C4-2B (cell line): ENCODE data around the gene STXBP1.

Experiments used
- H3K27ac ChIP-seq: fragments of 450-650 bp; 2 replicates; pipeline ENCODE4 v1.5.1; 2017
- CTCF ChIP-seq: fragments of 450-650 bp; conservative IDR thresholded peaks from 2 replicates; pipeline ENCODE4 v1.5.1; 2017; ENCODE audit warnings: mild to moderate bottlenecking
- ZFX ChIP-seq: fragments of 450-650 bp; IDR thresholded peaks from 2 replicates; pipeline ENCODE4 v1.6.1; 2017

Gene STXBP1

GRCh38 chr9:127680226-127680625 is 68.1 kb downstream of the STXBP1 start:
- no peak overlapping the region for H3K27ac ChIP-seq
- TF ChIP-seq ZFX (no peak), CTCF (no peak)

DNA sequence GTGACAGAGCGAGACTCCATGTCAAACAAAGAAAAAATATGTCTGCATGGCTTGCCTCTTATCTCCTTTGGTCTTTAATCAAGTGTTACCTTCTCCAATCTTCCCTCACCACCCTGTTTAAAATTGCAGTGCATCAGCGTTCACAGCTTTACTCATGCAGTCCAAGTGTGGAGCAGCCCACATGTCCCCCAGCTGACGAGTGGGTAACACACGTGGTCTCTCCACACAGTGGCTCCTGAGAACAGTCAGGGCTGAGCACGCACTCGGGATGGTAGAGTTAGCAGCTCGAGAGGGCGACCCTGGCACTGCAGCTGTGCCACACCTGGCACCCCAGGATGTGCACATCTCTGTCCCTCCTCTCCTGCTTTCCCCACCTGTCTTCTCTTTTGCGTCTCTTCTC is 68.8 kb downstream of the STXBP1 start:
- TF ChIP-seq ZFX (no peak), CTCF (no peak)
- no peak overlapping the region for H3K27ac ChIP-seq

DNA sequence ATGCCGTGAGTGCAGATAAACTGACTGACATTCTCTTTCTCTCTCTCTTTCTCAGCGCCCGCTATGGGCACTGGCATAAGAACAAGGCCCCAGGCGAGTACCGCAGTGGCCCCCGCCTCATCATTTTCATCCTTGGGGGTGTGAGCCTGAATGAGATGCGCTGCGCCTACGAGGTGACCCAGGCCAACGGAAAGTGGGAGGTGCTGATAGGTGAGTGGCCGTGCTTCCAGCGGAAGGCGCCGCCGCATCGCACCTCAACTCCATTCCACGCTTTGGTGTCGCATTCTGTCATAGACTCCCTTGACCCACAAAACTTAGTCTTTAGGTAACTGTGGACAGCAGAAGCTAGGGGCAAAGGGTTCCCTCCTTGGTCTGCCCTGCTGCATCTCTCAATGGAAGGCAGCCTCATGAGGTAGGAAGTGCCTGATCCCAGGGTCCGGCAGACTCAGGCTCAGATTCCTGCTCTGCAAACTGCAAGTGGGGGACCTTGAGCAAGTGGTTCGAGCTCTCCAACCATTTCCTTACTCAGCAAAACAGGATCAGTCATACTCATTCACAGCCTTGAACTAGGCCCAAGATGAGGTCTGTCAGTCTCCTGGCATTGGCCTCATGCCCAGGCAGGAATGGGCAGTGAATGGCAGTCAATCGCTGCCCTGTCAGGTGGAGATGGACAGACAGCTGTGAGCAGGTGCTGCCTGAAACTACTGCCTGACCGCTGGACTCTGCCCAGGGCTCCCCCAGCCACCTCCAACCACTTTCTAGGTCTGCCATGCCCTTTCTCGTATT is 70.5 kb downstream of the STXBP1 start:
- no peak for TF ChIP-seq ZFX
- no peak for TF ChIP-seq CTCF
- H3K27ac ChIP-seq: no peak overlapping the region

DNA sequence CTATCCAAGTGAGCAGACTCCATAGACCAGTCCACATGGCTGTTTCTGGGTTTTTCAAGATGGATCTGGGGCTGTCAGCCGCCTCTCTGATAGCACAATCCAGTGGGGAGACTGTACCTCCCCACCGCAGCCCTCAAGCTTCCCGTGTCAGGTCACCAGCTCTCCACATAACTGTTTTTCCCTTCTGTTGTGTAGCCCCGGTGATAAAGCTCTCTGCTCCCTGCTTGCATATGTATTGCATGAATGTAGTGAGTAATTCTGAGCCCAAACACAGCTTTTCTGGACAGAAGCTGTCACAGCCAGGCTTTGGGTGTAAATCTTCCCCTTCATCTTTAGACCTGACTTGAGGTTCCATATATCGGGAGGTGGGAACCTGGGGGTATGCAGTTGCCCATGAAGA is 71.6 kb downstream of the STXBP1 start:
- TF ChIP-seq CTCF (no peak), ZFX (no peak)
- no peak overlapping the region for H3K27ac ChIP-seq

- no peak for TF ChIP-seq CTCF
- no peak for TF ChIP-seq ZFX
- no peak overlapping the region for H3K27ac ChIP-seq
Measured at GRCh38 chr9:127684576-127684975, 72.5 kb downstream of the STXBP1 start.

DNA sequence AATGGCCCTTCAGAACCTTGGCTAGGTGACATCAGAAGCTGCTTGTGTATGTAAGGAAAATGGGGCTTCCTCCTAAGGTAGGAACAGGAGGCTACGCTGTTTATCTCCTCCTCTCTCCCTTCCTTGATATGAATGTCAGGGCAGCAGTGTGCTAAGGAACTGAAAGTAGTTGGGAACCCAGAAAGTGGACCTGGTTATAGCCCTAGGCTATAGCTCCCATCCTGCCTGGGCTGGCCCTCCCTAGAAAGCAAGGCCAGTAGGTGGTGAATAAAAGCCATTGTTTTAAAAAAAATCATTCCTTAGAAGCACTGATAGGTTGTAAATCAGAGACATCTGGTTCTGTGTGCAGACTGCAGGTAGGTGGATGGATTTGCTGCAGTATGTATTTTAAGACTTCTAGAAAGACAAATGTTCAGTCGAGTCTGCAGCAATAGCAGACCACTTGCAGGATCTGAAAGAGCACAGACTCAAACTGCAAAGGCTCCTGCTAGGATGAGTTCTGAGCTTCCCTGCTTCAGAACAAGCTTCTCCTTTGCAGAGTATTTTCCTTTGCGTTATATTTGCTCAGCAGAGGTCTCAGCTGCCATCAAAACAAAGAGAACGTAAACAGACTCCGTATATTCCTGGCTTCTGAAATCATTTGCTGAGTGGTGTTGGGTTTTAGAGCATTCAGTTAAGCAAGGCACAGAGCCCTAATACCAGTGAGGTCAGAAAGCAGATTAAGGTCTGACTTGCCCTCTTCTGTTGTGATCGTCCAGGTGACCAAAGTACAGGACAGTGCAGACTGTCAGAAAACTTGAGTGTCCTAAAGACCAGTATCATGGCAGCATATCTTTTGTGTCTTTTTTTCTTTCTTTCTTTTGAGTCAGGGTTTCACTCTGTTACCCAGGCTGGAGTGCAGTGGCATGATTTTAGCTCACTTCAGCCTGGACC is 74.7 kb downstream of the STXBP1 start:
- no peak overlapping the region for H3K27ac ChIP-seq
- TF ChIP-seq ZFX (no peak), CTCF (no peak)

DNA sequence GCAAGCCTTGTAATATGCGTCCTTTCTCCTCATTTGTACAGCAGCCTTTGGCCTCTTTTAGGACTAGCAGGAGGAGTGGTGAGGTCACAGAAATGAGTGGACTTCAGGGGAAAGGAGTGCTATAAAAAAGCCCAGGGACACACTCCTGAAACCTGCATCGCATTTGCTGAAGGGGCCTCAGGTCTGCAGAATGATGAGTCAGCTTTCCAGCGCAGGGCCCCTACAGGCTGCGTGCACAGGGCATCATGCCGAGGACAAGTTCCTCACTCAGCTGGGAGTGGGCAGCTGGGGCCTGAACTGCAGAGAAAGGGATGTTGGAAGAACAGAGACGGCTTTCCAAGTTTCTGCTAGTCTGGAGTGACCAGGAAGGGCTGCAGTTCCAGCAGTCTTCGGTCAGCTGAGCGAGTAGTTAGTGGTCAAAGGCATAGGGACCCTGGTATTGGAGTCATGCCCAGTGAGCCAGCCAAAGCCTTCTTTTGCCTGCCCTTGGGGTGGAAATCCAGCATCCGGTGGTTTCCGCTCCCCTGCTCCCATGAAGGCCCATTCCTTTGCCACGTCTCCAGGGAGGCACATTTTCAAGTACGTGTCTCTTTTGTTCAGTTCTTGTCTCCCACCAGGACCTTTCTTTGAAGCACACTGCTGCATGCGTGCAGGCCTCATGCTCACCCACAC is 77.4 kb downstream of the STXBP1 start:
- no peak overlapping the region for H3K27ac ChIP-seq
- TF ChIP-seq CTCF (no peak), ZFX (no peak)
